GM21423 (cell line): ENCODE measurements around the gene MUC5AC.
"Not testable (repeated sequence)": the region's sequence is repeated elsewhere in the genome, so short reads cannot be mapped to it uniquely, and the experiment has no call there.

Experiments
- ATAC-seq: cut with Tn5 transposase; IDR thresholded peaks from one replicate; pipeline ENCODE4 v1.9.1; 2021; ENCODE audit warnings: mild to moderate bottlenecking, moderate library complexity; ENCODE audit not compliant: unreplicated experiment

MUC5AC gene

GRCh38 chr11:1140642-1141490, 16.9 kb upstream of the MUC5AC start:
- no peak for ATAC-seq

GRCh38 chr11:1146365-1146764, 11.4 kb upstream of the MUC5AC start:
- ATAC-seq = no peak

GRCh38 chr11:1147792-1148191, 10.0 kb upstream of the MUC5AC start:
- ATAC-seq = no peak

- no peak for ATAC-seq
These were observed 9.0 kb upstream of the MUC5AC start for GRCh38 chr11:1148752-1149180.

- ATAC-seq = no peak
These were observed 8.2 kb upstream of the MUC5AC start for GRCh38 chr11:1149545-1149944.

GRCh38 chr11:1150116-1150515, 7.6 kb upstream of the MUC5AC start:
- ATAC-seq = no peak

- no peak for ATAC-seq
These were observed 6.9 kb upstream of the MUC5AC start for GRCh38 chr11:1150769-1151365.

- ATAC-seq = no peak
These were observed 6.1 kb upstream of the MUC5AC start for GRCh38 chr11:1151366-1152315.

GRCh38 chr11:1152316-1153104, 5.2 kb upstream of the MUC5AC start:
- no peak for ATAC-seq

- ATAC-seq = no peak
These were observed 4.4 kb upstream of the MUC5AC start for GRCh38 chr11:1153105-1153950.

GRCh38 chr11:1153951-1154493, 3.7 kb upstream of the MUC5AC start:
- no peak for ATAC-seq

- ATAC-seq = not testable (repeated sequence)
These were observed 3.1 kb upstream of the MUC5AC start for GRCh38 chr11:1154656-1155055.

- no peak for ATAC-seq
These were observed 2.5 kb upstream of the MUC5AC start for GRCh38 chr11:1155274-1155693.

GRCh38 chr11:1156506-1157340, 1.0 kb upstream of the MUC5AC start:
- no peak for ATAC-seq

GRCh38 chr11:1157341-1157644, 460 bp upstream of the MUC5AC start:
- ATAC-seq = no peak

- no peak for ATAC-seq
These were observed 1.1 kb downstream of the MUC5AC start for GRCh38 chr11:1158681-1159487.

GRCh38 chr11:1159488-1160220, 1.9 kb downstream of the MUC5AC start:
- not testable (repeated sequence) for ATAC-seq
